GM12873 (cell line): Measurements from ENCODE around the gene CBX2.

ENCODE experiments used
- CTCF ChIP-seq: IDR thresholded peaks from 2 replicates; pipeline ENCODE4 v1.5.1; 2012; ENCODE audit warnings: low read depth, mild to moderate bottlenecking, moderate library complexity, low read length, control low read depth; ENCODE audit not compliant: insufficient read depth; ENCODE audit errors: missing control alignments

The CBX2 gene

GRCh38 chr17:79793924-79794304, 16.0 kb downstream of the CBX2 start:
- no peak for TF ChIP-seq CTCF

GRCh38 chr17:79794659-79795511, 16.9 kb downstream of the CBX2 start:
- TF ChIP-seq CTCF = no peak

DNA sequence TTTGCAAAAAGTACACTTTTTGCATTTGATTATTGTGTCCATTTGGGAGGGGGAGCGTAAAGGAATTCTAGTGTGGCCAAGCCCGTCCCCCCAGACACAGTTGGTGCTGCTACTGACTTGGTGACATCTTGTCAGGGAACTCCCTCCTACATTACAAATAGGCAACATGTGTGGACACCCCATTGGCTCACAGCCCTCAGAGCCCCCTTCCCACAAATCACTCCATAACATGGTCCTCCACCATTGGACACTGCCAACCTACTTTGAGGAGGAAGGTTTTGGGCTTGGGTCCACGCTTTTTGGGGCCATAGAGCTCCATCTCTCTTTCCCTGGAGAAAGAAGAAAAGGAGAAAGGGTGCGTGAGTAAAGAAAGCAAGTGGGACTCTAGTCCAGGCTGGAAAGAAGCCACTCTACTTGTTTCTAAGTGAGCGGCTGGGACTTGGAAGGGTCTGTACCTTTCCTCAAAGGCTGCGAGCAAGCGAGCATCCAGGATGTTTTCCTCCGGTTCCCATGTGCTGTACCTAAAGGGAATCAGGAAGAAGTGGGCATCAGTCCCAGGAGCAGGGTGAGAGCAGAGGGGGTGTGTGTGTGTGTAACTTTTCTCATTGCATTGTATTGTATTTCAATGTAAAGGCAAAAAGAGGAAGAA, 18.0 kb downstream of the CBX2 start:
- TF ChIP-seq CTCF = no peak

- TF ChIP-seq CTCF = no peak
Measured at GRCh38 chr17:79796444-79796762, 18.5 kb downstream of the CBX2 start.

DNA sequence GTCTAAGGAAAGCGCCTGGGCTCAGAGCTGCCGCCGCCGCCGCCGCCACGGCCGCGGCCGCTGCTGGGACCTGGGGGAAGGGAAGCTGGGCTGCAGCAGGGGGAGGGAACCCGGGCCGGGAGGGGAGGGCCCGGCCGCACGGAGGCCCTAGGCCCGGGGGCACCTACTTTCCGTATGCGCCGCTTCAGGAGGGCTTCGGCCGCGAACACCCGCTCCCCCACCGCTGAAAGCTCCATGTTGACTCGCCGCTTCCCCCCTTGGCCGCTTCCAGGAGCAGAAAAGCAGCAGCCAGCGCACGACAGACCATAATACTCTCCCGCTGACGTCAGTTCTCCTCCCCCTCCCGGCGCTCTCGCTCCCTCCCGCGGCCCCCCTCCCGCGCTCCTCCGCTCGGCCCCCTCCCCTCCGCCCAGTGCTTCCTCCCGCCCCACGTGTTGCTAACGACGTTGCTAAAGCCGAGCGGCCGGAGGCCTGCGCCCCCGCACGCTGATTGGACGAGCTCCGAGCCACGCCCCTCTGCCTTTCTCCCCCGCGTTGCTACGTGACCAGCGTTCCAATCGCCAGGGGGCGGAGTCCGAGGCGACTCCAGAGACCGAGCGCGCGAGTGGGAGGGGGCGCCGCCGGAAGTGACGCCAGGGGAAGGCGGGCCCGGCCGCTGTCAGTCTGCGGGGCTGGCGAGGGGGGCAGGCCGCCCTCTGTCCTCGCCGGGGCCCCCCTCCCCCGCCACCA, 19.0 kb downstream of the CBX2 start, which contains the start of gene CBX8:
CBX8 (minus strand) TSS at position 315 of the 729 bp plus-strand sequence; CDS start at position 236, 79 bp downstream.
- no peak for TF ChIP-seq CTCF

DNA sequence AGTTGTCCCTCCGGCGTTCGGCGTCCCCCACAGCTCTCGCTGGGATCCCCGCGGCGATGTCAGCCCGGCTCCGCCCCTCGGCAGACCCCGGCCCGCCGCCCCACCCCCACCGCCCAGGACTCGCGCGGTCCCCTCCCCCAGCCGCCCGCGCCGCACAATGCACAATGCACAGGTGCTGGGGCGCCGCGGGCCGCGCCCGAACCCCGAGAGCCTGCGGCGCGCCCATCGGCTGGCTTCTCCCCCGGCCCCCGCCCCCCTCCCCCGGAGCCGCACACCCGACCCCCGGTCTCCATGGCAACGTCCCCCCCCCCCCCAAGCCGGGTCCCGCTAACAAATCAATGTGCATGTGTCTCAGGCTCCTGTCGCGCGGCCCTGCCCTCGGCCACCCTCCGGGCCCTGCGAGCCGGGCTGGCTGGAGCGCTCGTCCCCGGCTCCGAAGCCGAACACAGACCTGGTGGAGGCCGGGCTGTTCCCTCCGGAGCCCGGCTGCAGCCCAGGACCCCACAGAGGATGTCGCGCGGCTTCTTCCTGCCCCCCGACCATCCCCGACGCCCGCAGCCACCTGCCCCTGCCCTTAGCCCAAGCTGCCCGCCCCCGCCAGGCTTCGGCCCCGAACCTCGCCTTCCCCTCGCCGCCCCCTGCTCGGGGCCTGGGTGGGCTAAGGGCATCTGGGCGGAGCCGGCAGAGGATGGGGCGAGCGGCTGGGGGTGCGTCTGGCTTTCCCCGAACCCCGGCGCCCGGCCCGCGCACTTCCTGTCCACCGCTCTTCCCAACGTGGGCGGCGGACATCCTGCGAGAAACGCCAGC, 19.7 kb downstream of the CBX2 start:
- TF ChIP-seq CTCF = no peak
